Tibial nerve (tissue), 4 donors: ENCODE measurements around the gene GCLM.

Experiments
- CTCF ChIP-seq, 5 experiments: fragments of 200-600 bp in 3 of 5; fragments of 450-650 bp in 2 of 5; sonication (generic) in 3 of 5; IDR thresholded peaks; one replicate each; pipeline ENCODE4 v1.5.1; 2016 to 2019; ENCODE audit warnings: antibody characterized with exemption in 5 of 5, mild to moderate bottlenecking in 3 of 5, moderate library complexity in 2 of 5
- EP300 ChIP-seq, 2 donors: sonication (generic); formaldehyde crosslinking; IDR thresholded peaks; one replicate each; pipeline ENCODE4 v1.6.1; 2017; ENCODE audit warnings: antibody characterized with exemption in 2 of 2, mild to moderate bottlenecking in 1 of 2
- POLR2A ChIP-seq, 2 donors: fragments of 450-650 bp; IDR thresholded peaks; one replicate each; pipeline ENCODE4 v1.6.1; 2017; ENCODE audit warnings: antibody characterized with exemption in 2 of 2, mild to moderate bottlenecking in 2 of 2, moderate library complexity in 2 of 2

DNA sequence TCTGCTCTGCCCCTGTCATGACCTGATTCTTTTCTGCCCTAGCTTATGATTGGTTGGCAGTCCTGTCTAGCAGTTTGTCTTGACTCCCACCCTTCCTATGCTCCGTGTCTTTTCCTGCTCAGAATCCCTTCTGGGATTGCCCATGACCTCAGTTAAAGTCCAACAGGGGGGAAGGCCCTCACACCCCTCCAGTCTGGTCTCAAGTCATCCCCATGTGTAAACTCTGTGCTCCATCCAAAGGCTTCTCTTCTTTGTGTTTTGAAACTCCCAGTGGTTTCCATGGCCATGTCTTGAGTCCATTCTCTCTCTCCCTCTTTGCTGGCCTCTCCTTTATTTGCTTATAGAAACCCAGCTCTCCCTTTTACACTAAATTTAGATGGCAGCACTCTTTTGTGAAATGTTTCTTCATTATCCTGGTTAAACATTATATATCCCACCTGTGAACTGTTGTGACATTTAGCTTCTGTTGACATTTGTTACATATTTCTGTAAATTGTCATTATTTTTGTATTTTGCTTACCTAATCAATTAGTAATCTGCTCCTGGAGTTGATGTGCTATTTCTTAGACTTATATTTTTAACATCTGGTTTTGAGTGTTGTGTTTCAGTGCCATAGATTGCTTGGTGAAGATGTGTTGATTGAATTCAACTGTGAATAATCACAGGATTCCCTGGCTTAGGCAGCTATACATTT is 48.9 kb upstream of the GCLM start:
- no peak for TF ChIP-seq CTCF (IDR thresholded peaks at IDR 0.05)
- TF ChIP-seq POLR2A (IDR thresholded peaks at IDR 0.05) = no peak
- no peak for TF ChIP-seq EP300 (IDR thresholded peaks at IDR 0.05)
